Fibroblast of skin of right quadriceps (primary cell): ENCODE data around the gene PDCL2.

Source experiments
- DNase-seq: peaks from one replicate; pipeline ENCODE4 v3.0.0-alpha.2; 2013

The PDCL2 gene

GRCh38 chr4:55534306-55534705, 57.7 kb downstream of the PDCL2 start:
- DNase-seq, result no peak

GRCh38 chr4:55530691-55531090, 61.4 kb downstream of the PDCL2 start:
- DNase-seq, result no peak

- DNase-seq, result no peak
Observed at GRCh38 chr4:55530167-55530566, 61.9 kb downstream of the PDCL2 start.

GRCh38 chr4:55528491-55528890, 63.6 kb downstream of the PDCL2 start:
- no peak for DNase-seq

GRCh38 chr4:55524844-55525571, 67.0 kb downstream of the PDCL2 start:
- DNase-seq, result peak; percentile 35

GRCh38 chr4:55518442-55518841, 73.6 kb downstream of the PDCL2 start:
- no peak for DNase-seq

- DNase-seq, result no peak
Observed at GRCh38 chr4:55517526-55518229, 74.4 kb downstream of the PDCL2 start.

GRCh38 chr4:55512922-55513571, 79.0 kb downstream of the PDCL2 start:
- peak; percentile 28 for DNase-seq

- DNase-seq, result no peak
Observed at GRCh38 chr4:55512077-55512476, 80.0 kb downstream of the PDCL2 start.

GRCh38 chr4:55510685-55511084, 81.4 kb downstream of the PDCL2 start:
- DNase-seq, result no peak

GRCh38 chr4:55509266-55509665, 82.8 kb downstream of the PDCL2 start:
- peak; percentile 4 for DNase-seq

- no peak for DNase-seq
Observed at GRCh38 chr4:55507612-55508011, 84.4 kb downstream of the PDCL2 start.
